Nephron progenitor cell (in vitro differentiated cells): Measurements from ENCODE around the gene TMEM40.

Source experiments
- DNase-seq: peaks from one replicate; pipeline ENCODE4 v3.0.0; 2021
- H3K27ac Mint-ChIP-seq: 2 replicates; pipeline ENCODE4 v1.8.0; 2021; ENCODE audit warnings: mild to moderate bottlenecking, moderate library complexity, mixed read lengths
- H3K27me3 Mint-ChIP-seq: 2 replicates; pipeline ENCODE4 v1.8.0; 2021; ENCODE audit warnings: mild to moderate bottlenecking, low read depth, mixed read lengths; ENCODE audit not compliant: poor library complexity
- H3K36me3 Mint-ChIP-seq: 2 replicates; pipeline ENCODE4 v1.8.0; 2021; ENCODE audit warnings: low read depth, mixed read lengths
- H3K4me1 Mint-ChIP-seq: 2 replicates; pipeline ENCODE4 v1.8.0; 2021; ENCODE audit warnings: mixed read lengths
- H3K4me3 Mint-ChIP-seq: 2 replicates; pipeline ENCODE4 v1.8.0; 2021; ENCODE audit warnings: mild to moderate bottlenecking, moderate library complexity, mixed read lengths
- H3K9me3 Mint-ChIP-seq: 2 replicates; pipeline ENCODE4 v1.8.0; 2021; ENCODE audit warnings: mild to moderate bottlenecking, moderate library complexity, mixed read lengths
- CTCF ChIP-seq: fragments of 200-600 bp; sonication (generic); IDR thresholded peaks from 2 replicates; pipeline ENCODE4 v1.5.0; 2021; ENCODE audit warnings: antibody characterized with exemption

TMEM40 gene

GRCh38 chr3:12759097-12759679 is at the start of gene TMEM40:
TMEM40 (minus strand) TSS chr3:12759259; CDS start chr3:12749832, 9,427 bp downstream.
- Mint-ChIP-seq H3K36me3 (no peaks in the 10 kb centered on the region), H3K27ac (peak within 1 kb of the TSS; percentile 65), H3K27me3 (peaks cover 14% of the 10 kb centered on the region), H3K9me3 (no peaks in the 10 kb centered on the region), H3K4me1 (peaks cover 30% of the 10 kb centered on the region), H3K4me3 (no peak within 1 kb of the TSS)
- TF ChIP-seq CTCF: no peak
- DNase-seq: no peak

GRCh38 chr3:12808587-12808986 is 49.5 kb upstream of the TMEM40 start:
- no peaks in the 10 kb centered on the region for H3K9me3 Mint-ChIP-seq
- no peak for DNase-seq
- H3K36me3 Mint-ChIP-seq: peaks cover 13% of the 10 kb centered on the region
- H3K4me1 Mint-ChIP-seq: peaks cover 6% of the 10 kb centered on the region
- no peak for TF ChIP-seq CTCF
- H3K4me3 Mint-ChIP-seq: peak overlapping the region; percentile 73
- H3K27ac Mint-ChIP-seq: no peak overlapping the region
- peaks cover 4% of the 10 kb centered on the region for H3K27me3 Mint-ChIP-seq

- TF ChIP-seq CTCF: no peak
- H3K9me3 Mint-ChIP-seq: no peaks in the 10 kb centered on the region
- peaks cover 6% of the 10 kb centered on the region for H3K4me1 Mint-ChIP-seq
- no peak overlapping the region for H3K27ac Mint-ChIP-seq
- peaks cover 17% of the 10 kb centered on the region for H3K36me3 Mint-ChIP-seq
- H3K4me3 Mint-ChIP-seq: no peak overlapping the region
- no peak for DNase-seq
- H3K27me3 Mint-ChIP-seq: peaks cover 4% of the 10 kb centered on the region
These were observed 48.7 kb upstream of the TMEM40 start for GRCh38 chr3:12807601-12808359.

GRCh38 chr3:12807066-12807465 is 48.0 kb upstream of the TMEM40 start:
- H3K27ac Mint-ChIP-seq: no peak overlapping the region
- no peak overlapping the region for H3K4me3 Mint-ChIP-seq
- peaks cover 6% of the 10 kb centered on the region for H3K4me1 Mint-ChIP-seq
- DNase-seq: no peak
- H3K36me3 Mint-ChIP-seq: peaks cover 17% of the 10 kb centered on the region
- peaks cover 4% of the 10 kb centered on the region for H3K27me3 Mint-ChIP-seq
- no peaks in the 10 kb centered on the region for H3K9me3 Mint-ChIP-seq
- TF ChIP-seq CTCF: no peak

- no peak overlapping the region for H3K27ac Mint-ChIP-seq
- H3K9me3 Mint-ChIP-seq: no peaks in the 10 kb centered on the region
- H3K36me3 Mint-ChIP-seq: peaks cover 17% of the 10 kb centered on the region
- no peak overlapping the region for H3K4me3 Mint-ChIP-seq
- no peak for DNase-seq
- no peak for TF ChIP-seq CTCF
- no peaks in the 10 kb centered on the region for H3K27me3 Mint-ChIP-seq
- H3K4me1 Mint-ChIP-seq: peaks cover 14% of the 10 kb centered on the region
These were observed 44.3 kb upstream of the TMEM40 start for GRCh38 chr3:12803371-12803770.
